HG03108 (cell line): ENCODE data around the gene IFT22.
"Not testable (repeated sequence)": the region's sequence is repeated elsewhere in the genome, so short reads cannot be mapped to it uniquely, and the experiment has no call there.

Experiments
- ATAC-seq: cut with Tn5 transposase; IDR thresholded peaks from one replicate; pipeline ENCODE4 v1.9.1; 2021; ENCODE audit warnings: moderate library complexity; ENCODE audit not compliant: unreplicated experiment

IFT22 gene

DNA sequence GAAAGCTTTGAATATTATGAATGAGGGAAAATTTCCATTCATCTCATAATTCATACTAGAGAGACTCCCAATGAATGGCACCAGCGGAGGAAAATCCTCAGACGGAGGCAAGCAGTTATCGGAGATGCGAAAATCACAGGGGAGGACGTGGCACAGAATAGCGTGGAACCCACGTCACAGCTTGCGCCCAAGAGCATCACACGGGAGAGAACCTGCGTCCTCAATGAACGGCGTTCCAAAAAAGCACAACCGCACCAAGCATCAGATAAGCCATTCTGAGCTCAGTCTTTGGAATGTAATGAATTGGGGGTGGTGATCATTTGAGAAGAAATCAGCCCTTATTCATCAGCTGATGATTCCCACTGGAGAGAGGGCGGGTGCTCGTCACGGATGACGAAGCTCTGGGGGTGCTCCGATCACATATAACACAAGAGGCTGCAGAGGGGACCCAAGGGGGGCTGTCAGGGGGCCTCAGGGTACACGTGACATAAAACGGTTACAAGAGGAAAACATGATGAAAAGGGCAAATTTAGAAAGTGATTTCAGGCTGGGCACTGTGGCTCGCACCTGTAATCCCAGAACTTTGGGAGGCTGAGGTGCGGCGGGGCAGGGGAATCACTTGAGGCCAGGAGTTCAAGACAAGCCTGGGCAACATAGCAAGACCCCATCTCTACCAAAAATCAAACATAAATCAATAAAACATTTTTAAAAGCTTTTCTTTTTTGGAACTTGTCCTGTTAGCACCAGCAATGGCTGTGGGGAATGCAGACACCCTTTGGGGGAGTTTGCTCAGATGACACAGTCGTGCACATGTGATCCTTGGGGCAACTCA is 42.9 kb downstream of the IFT22 start:
- ATAC-seq = no peak

- no peak for ATAC-seq
Observed at GRCh38 chr7:101277155-101277554, 44.5 kb downstream of the IFT22 start.

- ATAC-seq = no peak
Observed at GRCh38 chr7:101273206-101273605, 48.4 kb downstream of the IFT22 start.

DNA sequence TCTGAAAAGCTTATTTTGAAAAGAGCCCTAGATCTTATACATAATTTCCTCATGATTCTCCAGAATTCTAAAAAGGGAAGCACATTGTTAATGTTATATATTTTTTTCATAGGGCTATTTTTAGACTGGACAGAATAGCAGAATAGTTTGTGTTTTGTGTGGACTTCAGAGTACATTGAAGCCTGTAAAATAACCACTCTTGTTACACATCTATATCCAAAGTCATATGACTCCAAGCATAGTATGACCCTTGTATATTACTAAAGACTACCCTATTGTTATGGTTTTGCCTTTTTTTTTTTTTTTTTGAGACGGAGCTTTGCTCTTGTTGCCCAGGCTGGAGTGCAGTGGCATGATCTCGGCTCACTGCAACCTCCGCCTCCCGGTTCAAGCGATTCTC is 50.6 kb downstream of the IFT22 start:
- ATAC-seq = no peak

DNA sequence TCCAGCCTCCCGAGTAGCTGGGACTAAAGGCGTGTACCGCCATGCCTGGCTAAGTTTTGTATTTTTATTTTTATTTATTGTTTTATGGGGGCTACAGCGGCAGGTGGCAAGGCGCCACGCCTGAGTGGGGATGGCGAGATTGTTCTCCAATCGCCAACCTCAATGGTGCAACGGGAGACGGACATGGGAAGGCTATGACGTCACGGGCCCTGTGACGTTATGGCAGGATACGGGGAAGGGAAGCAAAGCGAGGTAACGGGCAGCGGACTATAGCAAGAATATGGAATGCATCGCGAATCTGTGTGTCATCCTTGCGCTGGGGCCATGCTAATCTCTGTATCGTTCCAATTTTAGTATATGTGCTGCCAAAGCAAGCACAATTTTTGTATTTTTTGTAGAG is 51.9 kb downstream of the IFT22 start:
- no peak for ATAC-seq

DNA sequence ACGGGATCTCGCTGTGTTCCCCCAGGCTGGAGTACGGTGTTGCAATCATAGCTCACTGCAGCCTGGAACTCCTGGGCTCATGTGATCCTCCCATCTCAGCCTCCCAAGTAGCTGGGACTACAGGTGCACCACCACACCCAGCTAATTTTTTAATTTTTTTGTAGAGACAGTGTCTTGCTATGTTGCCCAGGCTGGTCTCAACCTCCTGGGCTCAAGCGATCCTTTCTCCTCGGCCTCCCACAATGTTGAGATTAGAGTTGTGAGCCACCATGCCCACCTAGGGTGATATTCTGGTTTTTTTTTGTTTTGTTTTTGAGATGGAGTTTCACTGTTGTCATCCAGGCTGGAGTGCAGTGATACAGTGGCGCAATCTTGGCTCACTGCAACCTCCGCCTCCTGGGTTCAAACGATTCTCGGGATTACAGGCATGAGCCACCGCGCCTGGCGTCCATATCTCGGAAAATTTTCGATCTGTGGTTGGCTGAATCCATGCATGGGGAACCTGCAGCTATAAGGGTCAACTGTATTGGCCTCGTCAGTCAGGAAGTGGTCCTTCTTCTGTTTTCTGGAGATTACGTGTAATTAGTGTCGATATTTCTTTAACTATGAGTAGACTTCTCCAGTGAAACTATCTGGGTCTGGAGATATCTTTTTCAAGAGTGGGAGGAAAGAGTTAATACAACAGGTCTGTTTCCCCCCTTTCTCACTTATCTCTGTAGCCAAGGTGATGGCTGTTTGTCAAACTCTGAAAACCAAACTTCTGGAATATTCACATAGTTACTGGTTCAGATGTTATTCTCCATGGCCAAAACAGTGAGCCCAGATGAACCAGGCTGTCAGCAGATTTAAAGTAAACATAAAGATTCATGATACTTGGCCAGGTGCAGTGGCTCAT is 55.7 kb downstream of the IFT22 start:
- ATAC-seq = no peak

DNA sequence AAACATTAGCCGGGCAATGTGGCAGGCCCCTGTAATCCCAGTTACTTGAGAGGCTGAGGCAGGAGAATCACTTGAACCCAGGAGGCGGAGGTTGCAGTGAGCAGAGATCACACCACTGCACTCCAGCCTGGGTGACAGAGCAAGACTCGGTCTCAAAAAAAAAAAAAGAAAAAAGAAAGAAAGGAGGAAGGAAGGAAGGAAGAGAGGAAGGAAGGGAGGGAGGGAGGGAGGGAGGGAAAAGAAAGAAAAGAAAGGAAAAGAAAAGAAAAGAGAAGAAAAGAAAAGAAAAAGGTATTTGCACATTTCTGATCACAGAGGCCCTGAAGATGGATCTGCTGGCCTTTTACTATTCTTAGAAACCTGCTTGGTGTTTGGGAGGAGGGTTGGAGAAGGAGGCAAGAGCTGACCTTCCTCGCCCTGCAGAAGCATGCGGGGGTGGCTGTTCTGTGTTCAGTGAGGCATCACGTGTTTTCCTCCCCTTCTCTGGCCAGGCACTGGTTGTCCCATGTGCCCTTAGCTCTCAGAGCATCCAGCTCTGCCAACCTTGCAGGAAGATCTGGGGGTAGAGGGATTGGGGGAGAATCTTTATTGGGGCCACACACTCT is 57.4 kb downstream of the IFT22 start:
- ATAC-seq = not testable (repeated sequence)
